Measurements from ENCODE around the gene KRT33A. TPM values are rescaled to one million over a fixed set of nuclear protein-coding genes. Genes with fewer than 3 reads are reported as not detected.

Gene KRT33A
- total and polyA plus RNA-seq, 4 donors = not detected

- Histone ChIP-seq H3K27me3 (ENCODE audit: control insufficient read depth in 3 of 3, insufficient read depth in 3 of 3, low read length in 2 of 3) (peaks cover 0 to 4% (median 0%) of the 10 kb centered on the region in 3 donors), H3K9me3 (ENCODE audit: control insufficient read depth in 4 of 4, insufficient read depth in 3 of 4, low read length in 3 of 4) (no peaks in the 10 kb centered on the region), H3K4me1 (ENCODE audit: control insufficient read depth in 5 of 5, insufficient read depth in 5 of 5, low read length in 5 of 5) (peaks cover 0 to 6% (median 0%) of the 10 kb centered on the region in 5 donors), H3K4me3 (no peak overlapping the region), H3K27ac (ENCODE audit: low read depth in 1 of 2, low read length in 1 of 2) (no peak overlapping the region), H3K36me3 (ENCODE audit: control insufficient read depth in 4 of 4, insufficient read depth in 4 of 4, low read length in 4 of 4) (no peaks in the 10 kb centered on the region), H3K9ac (ENCODE audit: insufficient read depth in 1 of 2, low read length in 2 of 2) (no peak overlapping the region)
- DNase-seq = no peak
- peak; percentile 47 for ATAC-seq (ENCODE audit: insufficient read depth, low FRiP score)
- 41 to 72% methylated on average over 9 of the region's 9 CpGs for WGBS, 2 donors
- TF ChIP-seq CTCF (IDR thresholded peaks at IDR 0.05; ENCODE audit: control extremely low read depth, extremely low read depth) = no peak
These were observed 43.0 kb downstream of the KRT33A start for GRCh38 chr17:41307647-41308046.

- DNase-seq = no peak
- no peaks in the 10 kb centered on the region for H3K36me3 ChIP-seq (ENCODE audit: control insufficient read depth in 4 of 4, insufficient read depth in 4 of 4, low read length in 4 of 4)
These were observed 46.5 kb downstream of the KRT33A start for GRCh38 chr17:41304091-41304490.

GRCh38 chr17:41302981-41303380, 47.6 kb downstream of the KRT33A start:
- Histone ChIP-seq H3K27me3 (ENCODE audit: control insufficient read depth in 3 of 3, insufficient read depth in 3 of 3, low read length in 2 of 3) (no peaks in the 10 kb centered on the region), H3K9me3 (ENCODE audit: control insufficient read depth in 4 of 4, insufficient read depth in 3 of 4, low read length in 3 of 4) (peaks cover 0 to 6% (median 0%) of the 10 kb centered on the region in 4 donors), H3K36me3 (ENCODE audit: control insufficient read depth in 4 of 4, insufficient read depth in 4 of 4, low read length in 4 of 4) (no peaks in the 10 kb centered on the region), H3K4me3 (no peak overlapping the region), H3K4me1 (ENCODE audit: control insufficient read depth in 5 of 5, insufficient read depth in 5 of 5, low read length in 5 of 5) (no peaks in the 10 kb centered on the region), H3K9ac (ENCODE audit: insufficient read depth in 1 of 2, low read length in 2 of 2) (no peak overlapping the region), H3K27ac (ENCODE audit: low read depth in 1 of 2, low read length in 1 of 2) (no peak overlapping the region)
- ATAC-seq (ENCODE audit: insufficient read depth, low FRiP score) (no peak), DNase-seq (no peak)
- no peak for TF ChIP-seq CTCF (IDR thresholded peaks at IDR 0.05; ENCODE audit: control extremely low read depth, extremely low read depth)
- WGBS, 2 donors = 85 to 95% methylated on average over 4 of the region's 4 CpGs

More at GRCh38 chr17:41304091-41304490, 46.5 kb downstream of the KRT33A start:
- peaks cover 0 to 6% (median 0%) of the 10 kb centered on the region in 5 donors for H3K4me1 ChIP-seq (ENCODE audit: control insufficient read depth in 5 of 5, insufficient read depth in 5 of 5, low read length in 5 of 5)
- WGBS, 2 donors = 87 to 90% methylated on average over 12 of the region's 12 CpGs
- peaks cover 0 to 6% (median 0%) of the 10 kb centered on the region in 4 donors for H3K9me3 ChIP-seq (ENCODE audit: control insufficient read depth in 4 of 4, insufficient read depth in 3 of 4, low read length in 3 of 4)
- no peak for ATAC-seq (ENCODE audit: insufficient read depth, low FRiP score)
- no peak overlapping the region for H3K9ac ChIP-seq (ENCODE audit: insufficient read depth in 1 of 2, low read length in 2 of 2)
- H3K4me3 ChIP-seq = no peak overlapping the region
- TF ChIP-seq CTCF (IDR thresholded peaks at IDR 0.05; ENCODE audit: control extremely low read depth, extremely low read depth) = no peak
- H3K27ac ChIP-seq (ENCODE audit: low read depth in 1 of 2, low read length in 1 of 2) = no peak overlapping the region
- no peaks in the 10 kb centered on the region for H3K27me3 ChIP-seq (ENCODE audit: control insufficient read depth in 3 of 3, insufficient read depth in 3 of 3, low read length in 2 of 3)
